Measurements from ENCODE around the gene OPRL1.
"Not testable (repeated sequence)": the region's sequence is repeated elsewhere in the genome, so short reads cannot be mapped to it uniquely, and the experiment has no call there.

The OPRL1 gene

GRCh38 chr20:64086801-64087200 lies 6.9 kb downstream of the OPRL1 start:
- no peak for DNase-seq (ENCODE audit: low read depth)

- not testable (repeated sequence) for DNase-seq (ENCODE audit: low read depth)
Observed at GRCh38 chr20:64087226-64087825, 7.4 kb downstream of the OPRL1 start.

- DNase-seq (ENCODE audit: low read depth), result not testable (repeated sequence)
Observed at GRCh38 chr20:64088586-64088985, 8.7 kb downstream of the OPRL1 start.

GRCh38 chr20:64090165-64090564 lies 10.3 kb downstream of the OPRL1 start:
- no peak for DNase-seq (ENCODE audit: low read depth)

GRCh38 chr20:64091340-64091739 lies 11.5 kb downstream of the OPRL1 start:
- DNase-seq (ENCODE audit: low read depth), result no peak

- no peak for DNase-seq (ENCODE audit: low read depth)
Observed at GRCh38 chr20:64091770-64092169, 11.9 kb downstream of the OPRL1 start.

GRCh38 chr20:64092258-64093012 lies 12.6 kb downstream of the OPRL1 start:
- no peak for DNase-seq (ENCODE audit: low read depth)

- DNase-seq (ENCODE audit: low read depth), result no peak
Observed at GRCh38 chr20:64093013-64093503, 13.2 kb downstream of the OPRL1 start.

GRCh38 chr20:64095455-64095854 lies 15.6 kb downstream of the OPRL1 start:
- DNase-seq (ENCODE audit: low read depth), result no peak

GRCh38 chr20:64095927-64096326 lies 16.0 kb downstream of the OPRL1 start:
- DNase-seq (ENCODE audit: low read depth), result no peak

- no peak for DNase-seq (ENCODE audit: low read depth)
Observed at GRCh38 chr20:64096535-64096934, 16.7 kb downstream of the OPRL1 start.

GRCh38 chr20:64098471-64099013 lies 18.7 kb downstream of the OPRL1 start:
- DNase-seq (ENCODE audit: low read depth), result no peak

GRCh38 chr20:64099086-64099786 lies 19.4 kb downstream of the OPRL1 start:
- DNase-seq (ENCODE audit: low read depth), result no peak

GRCh38 chr20:64099880-64100565 lies 20.1 kb downstream of the OPRL1 start:
- DNase-seq (ENCODE audit: low read depth), result no peak

GRCh38 chr20:64100566-64100888 lies 20.6 kb downstream of the OPRL1 start:
- no peak for DNase-seq (ENCODE audit: low read depth)

GRCh38 chr20:64100946-64101688 lies 21.2 kb downstream of the OPRL1 start:
- DNase-seq (ENCODE audit: low read depth), result no peak

- DNase-seq (ENCODE audit: low read depth), result no peak
Observed at GRCh38 chr20:64101731-64102621, 22.1 kb downstream of the OPRL1 start.

GRCh38 chr20:64102647-64103354 lies 22.9 kb downstream of the OPRL1 start:
- DNase-seq (ENCODE audit: low read depth), result no peak

GRCh38 chr20:64103871-64104666 lies 24.2 kb downstream of the OPRL1 start:
- DNase-seq (ENCODE audit: low read depth), result no peak
